GM12875 (cell line): ENCODE measurements around the gene EPB41.
"Not testable (repeated sequence)": the region's sequence is repeated elsewhere in the genome, so short reads cannot be mapped to it uniquely, and the experiment has no call there.

ENCODE experiments used
- H3K4me3 ChIP-seq: one replicate; pipeline ENCODE4 v1.5.1; 2011; ENCODE audit warnings: low read depth, low read length, control low read depth
- CTCF ChIP-seq: IDR thresholded peaks from 2 replicates; pipeline ENCODE4 v1.5.1; 2011; ENCODE audit warnings: low read depth, mild to moderate bottlenecking, control low read depth, inconsistent platforms, low read length, moderate library complexity, borderline replicate concordance; ENCODE audit not compliant: insufficient read depth

Gene EPB41

GRCh38 chr1:29029667-29030066 lies 115.3 kb downstream of the EPB41 start:
- no peak overlapping the region for H3K4me3 ChIP-seq
- TF ChIP-seq CTCF = no peak

- no peak for TF ChIP-seq CTCF
- H3K4me3 ChIP-seq = no peak overlapping the region
Measured at GRCh38 chr1:29032841-29033240, 118.5 kb downstream of the EPB41 start.

- TF ChIP-seq CTCF = peak; percentile 14; the same call in 1 of the 2 replicates
- no peak overlapping the region for H3K4me3 ChIP-seq
Measured at GRCh38 chr1:29033829-29034466, 119.6 kb downstream of the EPB41 start.

GRCh38 chr1:29043274-29043965 lies 129.1 kb downstream of the EPB41 start:
- no peak for TF ChIP-seq CTCF
- no peak overlapping the region for H3K4me3 ChIP-seq

GRCh38 chr1:29044010-29044409 lies 129.6 kb downstream of the EPB41 start:
- no peak overlapping the region for H3K4me3 ChIP-seq
- no peak for TF ChIP-seq CTCF

- H3K4me3 ChIP-seq = not testable (repeated sequence)
Measured at GRCh38 chr1:29045663-29046062, 131.3 kb downstream of the EPB41 start.

- no peak overlapping the region for H3K4me3 ChIP-seq
- no peak for TF ChIP-seq CTCF
Measured at GRCh38 chr1:29047142-29047541, 132.8 kb downstream of the EPB41 start.
